Left lung (tissue), 10 donors: Measurements from ENCODE around the gene PRKACG. TPM values are rescaled to one million over a fixed set of nuclear protein-coding genes. Genes with fewer than 3 reads are reported as not detected.

ENCODE experiments used
- ATAC-seq: fragments of 200-7000 bp; cut with Tn5 transposase; one replicate; pipeline ENCODE4 v1.9.1; 2020; ENCODE audit warnings: moderate library complexity
- DNase-seq, 4 donors: peaks; one replicate each; pipeline ENCODE4 v3.0.0-alpha.2; 2013 to 2020
- H3K27ac ChIP-seq, 2 donors: fragments of 200-600 bp; sonication (generic) in 1 of 2; one replicate each; pipeline versions ENCODE4 v1.5.0 to v1.8.0; 2020 to 2021
- H3K27me3 ChIP-seq, 2 donors: fragments of 200-600 bp; sonication (generic) in 1 of 2; one replicate each; pipeline versions ENCODE4 v1.5.0 to v1.8.0; 2020 to 2021
- H3K36me3 ChIP-seq, 2 donors: fragments of 200-600 bp; sonication (generic) in 1 of 2; one replicate each; pipeline versions ENCODE4 v1.5.0 to v1.8.0; 2020 to 2021
- H3K4me1 ChIP-seq, 2 donors: fragments of 200-600 bp; one replicate each; pipeline ENCODE4 v1.8.0; 2021
- H3K4me3 ChIP-seq, 2 donors: fragments of 200-600 bp; sonication (generic) in 1 of 2; one replicate each; pipeline versions ENCODE4 v1.5.0 to v1.8.0; 2020 to 2021; ENCODE audit warnings: mild to moderate bottlenecking in 1 of 2
- H3K9me3 ChIP-seq, 2 donors: fragments of 200-600 bp; sonication (generic) in 1 of 2; one replicate each; pipeline versions ENCODE4 v1.5.0 to v1.8.0; 2020 to 2021
- intact Hi-C, 2 donors: fragments of 100-400 bp; cut with DNase I; formaldehyde crosslinking; loops; one replicate each; pipeline versions ENCODE4 v1.11.2 to v1.14.2; 2022
- polyA plus RNA-seq, 6 donors: library from polyadenylated mRNA; unstranded; fragments of 120-200 nt; gene quantifications; one replicate each; pipeline ENCODE4 v1.2.1, GENCODE V29; 2013; ENCODE audit not compliant: insufficient read length in 6 of 6
- total RNA-seq, 2 donors: library from RNA; stranded (reverse); fragmentation: NEBNext Ultra II Directional; extraction: Animal tissue kit (Norgen Biotek cat#: 25700); gene quantifications; one replicate each; pipeline ENCODE4 v1.2.1, GENCODE V29; 2021
- TF ChIP-seq, protein P1 (sequence below), 2 donors: fragments of 200-600 bp; sonication (generic) in 1 of 2; IDR thresholded peaks; one replicate each; pipeline versions ENCODE4 v1.5.0 to v1.8.0; 2021; ENCODE audit warnings: antibody characterized with exemption in 2 of 2
- donor health status: DM: no; HTN: yes; CAD: no.
- donor health status: DM: no; HTN: no; CAD: no.

Gene PRKACG
- total and polyA plus RNA-seq, 8 donors, result 0.14 TPM; not detected in 7

- TF ChIP-seq, protein P1, sequence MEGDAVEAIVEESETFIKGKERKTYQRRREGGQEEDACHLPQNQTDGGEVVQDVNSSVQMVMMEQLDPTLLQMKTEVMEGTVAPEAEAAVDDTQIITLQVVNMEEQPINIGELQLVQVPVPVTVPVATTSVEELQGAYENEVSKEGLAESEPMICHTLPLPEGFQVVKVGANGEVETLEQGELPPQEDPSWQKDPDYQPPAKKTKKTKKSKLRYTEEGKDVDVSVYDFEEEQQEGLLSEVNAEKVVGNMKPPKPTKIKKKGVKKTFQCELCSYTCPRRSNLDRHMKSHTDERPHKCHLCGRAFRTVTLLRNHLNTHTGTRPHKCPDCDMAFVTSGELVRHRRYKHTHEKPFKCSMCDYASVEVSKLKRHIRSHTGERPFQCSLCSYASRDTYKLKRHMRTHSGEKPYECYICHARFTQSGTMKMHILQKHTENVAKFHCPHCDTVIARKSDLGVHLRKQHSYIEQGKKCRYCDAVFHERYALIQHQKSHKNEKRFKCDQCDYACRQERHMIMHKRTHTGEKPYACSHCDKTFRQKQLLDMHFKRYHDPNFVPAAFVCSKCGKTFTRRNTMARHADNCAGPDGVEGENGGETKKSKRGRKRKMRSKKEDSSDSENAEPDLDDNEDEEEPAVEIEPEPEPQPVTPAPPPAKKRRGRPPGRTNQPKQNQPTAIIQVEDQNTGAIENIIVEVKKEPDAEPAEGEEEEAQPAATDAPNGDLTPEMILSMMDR (IDR thresholded peaks at IDR 0.05), result no peak
- Histone ChIP-seq H3K9me3 (no peaks in the 10 kb centered on the region), H3K27me3 (no peaks in the 10 kb centered on the region), H3K4me1 (peaks cover 0 to 11% of the 10 kb centered on the region in 2 donors), H3K27ac (peak overlapping the region in 1 of 2 donors; percentile 57), H3K36me3 (no peaks in the 10 kb centered on the region), H3K4me3 (no peak overlapping the region)
- no peak for DNase-seq
- no peak for ATAC-seq
- intact Hi-C loops, result no loop called here
Observed at GRCh38 chr9:68964765-68965164, 49.1 kb downstream of the PRKACG start.

DNA sequence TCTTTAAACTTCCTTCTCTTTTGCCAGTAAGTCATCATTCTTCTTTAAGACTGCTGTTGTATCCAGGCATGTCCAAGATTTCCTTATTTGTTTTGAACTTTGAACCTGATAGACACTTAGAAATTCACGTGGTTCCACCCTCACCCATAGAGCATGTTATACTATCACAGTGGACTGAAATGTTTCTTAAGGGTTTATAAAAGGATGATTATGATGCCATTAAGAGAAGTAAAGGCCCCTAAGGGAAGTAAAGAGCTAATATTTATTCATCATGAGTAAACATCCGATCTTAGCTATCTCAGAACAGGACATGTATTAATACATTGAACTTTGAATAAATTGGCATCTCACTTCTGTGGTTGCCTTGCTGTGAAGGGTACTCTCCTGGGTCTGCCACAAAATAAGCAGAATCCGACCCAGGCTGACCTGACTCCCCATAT, 49.8 kb downstream of the PRKACG start:
- no peak overlapping the region for H3K4me3 ChIP-seq

GRCh38 chr9:68963416-68963815, 50.5 kb downstream of the PRKACG start:
- Histone ChIP-seq H3K36me3 (no peaks in the 10 kb centered on the region), H3K4me1 (peaks cover 0 to 9% of the 10 kb centered on the region in 2 donors), H3K9me3 (no peaks in the 10 kb centered on the region), H3K4me3 (no peak overlapping the region), H3K27ac (no peak overlapping the region), H3K27me3 (no peaks in the 10 kb centered on the region)
- DNase-seq (no peak), ATAC-seq (no peak)
- intact Hi-C loops, result no loop called here
- TF ChIP-seq, protein P1 (IDR thresholded peaks at IDR 0.05), result no peak

More for the DNA sequence above, 49.8 kb downstream of the PRKACG start:
- Histone ChIP-seq H3K4me1 (peaks cover 0 to 9% of the 10 kb centered on the region in 2 donors), H3K27me3 (no peaks in the 10 kb centered on the region), H3K36me3 (no peaks in the 10 kb centered on the region), H3K9me3 (no peaks in the 10 kb centered on the region), H3K27ac (peak overlapping the region in 1 of 2 donors; percentile 57)
- ATAC-seq (peak; percentile 29), DNase-seq (no peak)
- TF ChIP-seq, protein P1 (IDR thresholded peaks at IDR 0.05), result no peak
- intact Hi-C loops, result no loop called here

Other genes with a start within 250 kb of the PRKACG start
- 10 to 100 TPM; 11.0 to 13.1 TPM for gene FXN, start 21.6 kb upstream of the PRKACG start, total RNA-seq
- 10 to 100 TPM; 19.8 to 24.2 (median 23.1) TPM for gene FXN, start 21.6 kb upstream of the PRKACG start, polyA plus RNA-seq
- gene TJP2, start 160.2 kb upstream of the PRKACG start, total RNA-seq, result 100 to 1,000 TPM in 1 of 2 donors, 10 to 100 TPM in 1; 93.0 to 116 TPM
- gene TJP2, start 160.2 kb upstream of the PRKACG start, polyA plus RNA-seq, result 100 to 1,000 TPM; 103 to 139 (median 117) TPM